HG03159 (cell line): ENCODE results near the gene NEK1.
"Not testable (repeated sequence)": the region's sequence is repeated elsewhere in the genome, so short reads cannot be mapped to it uniquely, and the experiment has no call there.

ENCODE experiments used
- ATAC-seq: cut with Tn5 transposase; IDR thresholded peaks from one replicate; pipeline ENCODE4 v1.9.1; 2021; ENCODE audit warnings: mild to moderate bottlenecking, moderate library complexity; ENCODE audit not compliant: unreplicated experiment

The NEK1 gene

DNA sequence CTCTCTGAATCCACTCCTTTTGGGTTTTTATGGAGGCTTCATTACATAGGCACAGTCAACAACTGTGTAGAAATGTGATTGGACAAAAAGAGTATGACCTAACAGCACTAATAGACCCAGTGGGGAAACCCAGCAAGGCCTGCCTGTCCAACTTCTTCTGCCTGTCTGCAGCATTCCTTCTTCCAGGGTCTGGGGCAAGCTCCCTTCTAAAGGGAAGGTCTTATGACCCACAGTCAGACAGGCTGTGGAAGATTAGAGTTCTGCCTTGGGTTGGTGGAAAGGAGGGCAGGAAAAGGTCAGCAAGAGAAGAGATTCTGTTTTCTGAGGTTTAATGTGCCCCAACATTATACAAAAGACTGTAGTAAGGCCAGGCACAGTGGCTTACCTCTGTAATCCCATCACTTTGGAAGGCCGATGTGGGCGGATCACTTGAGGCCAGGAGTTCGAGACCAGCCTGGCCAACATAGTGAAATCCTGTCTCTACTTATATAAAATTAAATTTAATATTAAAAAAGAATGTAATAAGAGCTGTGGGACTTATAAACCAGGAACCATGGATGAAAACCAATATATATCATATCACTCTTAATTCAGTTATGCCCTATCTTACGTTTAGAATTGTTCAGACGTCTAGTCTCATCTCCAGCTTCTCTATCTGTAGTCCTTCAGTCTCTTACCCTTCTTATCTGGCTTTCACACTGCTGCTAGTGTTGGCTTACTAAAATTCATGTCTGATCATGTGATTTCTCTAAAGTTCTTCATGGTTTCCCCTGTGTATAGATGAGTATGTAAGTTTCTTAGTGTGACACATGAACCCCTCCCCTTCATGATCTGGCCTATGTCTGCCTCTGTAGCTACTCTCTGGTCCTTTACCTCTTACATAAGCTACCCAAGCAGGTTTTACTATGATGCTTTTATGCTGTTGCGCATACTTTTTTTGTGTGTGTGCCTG is 14.2 kb upstream of the NEK1 start:
- peak; percentile 61 for ATAC-seq

GRCh38 chr4:169625886-169626285 is 13.5 kb upstream of the NEK1 start:
- ATAC-seq: no peak

GRCh38 chr4:169624012-169624411 is 11.6 kb upstream of the NEK1 start:
- not testable (repeated sequence) for ATAC-seq

GRCh38 chr4:169622566-169622965 is 10.2 kb upstream of the NEK1 start:
- no peak for ATAC-seq

DNA sequence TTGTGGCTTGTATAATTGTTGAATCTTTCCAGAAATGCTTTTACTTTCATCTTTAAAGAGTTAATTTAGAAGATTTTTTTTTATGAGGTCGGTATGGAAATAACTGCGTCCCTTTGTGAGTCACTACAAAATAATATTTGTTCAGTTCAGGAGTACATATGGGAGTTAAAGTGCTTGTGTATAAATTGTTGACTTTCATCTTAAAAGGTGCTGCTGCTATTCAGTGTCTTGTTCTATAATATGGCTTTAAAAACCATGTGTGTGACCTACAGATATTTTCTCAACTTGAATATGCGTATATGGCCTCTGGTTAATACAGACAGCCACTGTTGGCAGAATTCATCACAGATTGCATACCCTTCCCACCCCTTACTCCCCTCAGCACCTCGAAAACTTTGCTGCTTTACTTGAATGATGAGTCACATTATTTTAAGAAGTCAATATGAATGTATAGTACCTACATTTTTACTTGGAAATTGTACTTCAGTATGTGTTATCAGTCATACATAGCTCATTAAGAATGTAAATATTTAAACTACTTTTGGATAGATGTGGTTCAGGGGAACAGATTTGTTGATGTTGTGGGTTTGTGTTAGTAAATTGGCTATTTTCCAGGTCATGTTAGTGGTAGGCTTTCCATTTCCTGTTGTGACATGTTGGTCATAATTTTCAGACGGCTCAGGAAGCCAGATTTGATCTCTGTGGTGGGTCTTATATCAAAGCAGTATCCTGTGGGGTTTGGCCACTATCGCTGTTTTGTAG is 9.5 kb upstream of the NEK1 start:
- no peak for ATAC-seq

DNA sequence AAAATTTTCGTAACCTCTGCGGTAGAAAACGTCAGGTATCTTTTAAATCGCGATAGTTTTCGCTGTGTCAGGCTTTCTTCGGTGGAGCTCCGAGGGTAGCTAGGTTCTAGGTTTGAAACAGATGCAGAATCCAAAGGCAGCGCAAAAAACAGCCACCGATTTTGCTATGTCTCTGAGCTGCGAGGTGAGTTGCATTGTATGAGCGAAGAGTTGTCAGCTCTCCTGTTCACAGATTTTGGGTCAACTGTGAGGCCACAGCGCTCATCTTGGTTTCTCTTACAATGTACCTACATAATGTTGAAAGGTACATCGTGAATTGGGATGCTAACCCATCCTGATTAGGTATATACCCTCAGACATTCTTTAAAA is 8.5 kb upstream of the NEK1 start:
- ATAC-seq: no peak

DNA sequence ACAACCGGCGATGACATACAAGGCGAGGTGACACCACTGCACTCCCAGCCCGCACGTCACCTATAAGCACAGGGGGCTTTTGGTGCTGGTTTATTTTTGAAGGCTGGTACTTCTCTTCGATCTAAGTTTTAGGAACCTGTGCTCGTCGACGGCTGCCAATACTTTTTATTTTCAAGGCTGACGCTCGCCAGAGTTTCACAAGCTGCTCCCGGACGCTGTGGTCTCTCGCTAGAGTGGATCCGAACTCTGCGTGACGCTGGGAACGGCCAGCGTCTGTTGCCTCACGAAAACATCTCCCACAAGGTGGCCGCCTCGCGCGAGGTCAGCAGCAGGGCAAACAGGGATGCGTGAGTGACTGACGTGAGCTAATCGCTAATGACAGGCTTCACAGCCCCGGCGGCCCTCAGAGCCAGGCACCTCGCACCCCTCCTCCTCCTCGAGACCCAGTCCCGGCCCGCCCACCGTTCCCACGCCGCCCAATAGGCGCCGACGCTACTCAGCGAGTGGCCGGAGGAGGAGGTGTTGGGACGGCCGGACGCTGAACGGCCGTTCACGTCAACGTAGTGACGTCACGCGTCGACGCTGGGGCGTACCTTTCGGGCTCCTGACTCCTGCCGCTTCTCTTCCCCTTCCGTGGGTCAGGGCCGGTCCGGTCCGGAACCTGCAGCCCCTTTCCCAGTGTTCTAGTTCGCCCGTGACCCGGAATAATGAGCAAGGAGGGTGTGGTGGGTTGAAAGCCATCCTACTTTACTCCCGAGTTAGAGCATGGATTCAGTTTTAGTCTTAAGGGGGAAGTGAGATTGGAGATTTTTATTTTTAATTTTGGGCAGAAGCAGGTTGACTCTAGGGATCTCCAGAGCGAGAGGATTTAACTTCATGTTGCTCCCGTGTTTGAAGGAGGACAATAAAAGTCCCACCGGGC is 7.8 kb upstream of the NEK1 start, which contains the start of gene CLCN3:
TSS of gene CLCN3 (plus strand) at position 621 of the 922 bp plus-strand sequence. CDS start 15,351 bp downstream, outside the sequence.
- peak; percentile 92 for ATAC-seq

DNA sequence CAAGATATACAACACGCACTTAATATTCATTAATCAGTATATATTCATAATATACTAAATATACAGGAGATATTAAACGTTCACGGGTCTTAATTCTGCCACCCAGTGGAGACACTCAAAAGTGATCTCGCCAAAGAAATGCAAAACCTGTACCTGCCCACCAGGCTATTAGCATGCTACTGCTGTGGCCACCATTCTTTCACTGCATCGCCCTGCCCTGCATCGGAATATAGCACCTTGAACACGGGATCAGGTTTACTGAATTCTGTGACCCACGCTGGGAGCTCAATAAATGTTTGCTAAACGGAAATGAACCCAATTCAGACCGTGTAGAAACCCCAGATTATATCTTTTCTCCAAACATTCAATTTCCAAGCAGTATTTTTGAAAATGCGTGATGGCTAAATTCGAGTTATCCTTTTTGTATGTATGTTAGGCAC is 7.2 kb upstream of the NEK1 start:
- peak; percentile 45 for ATAC-seq

GRCh38 chr4:169618986-169619385 is 6.6 kb upstream of the NEK1 start:
- no peak for ATAC-seq

GRCh38 chr4:169618286-169618685 is 5.9 kb upstream of the NEK1 start:
- ATAC-seq: no peak

DNA sequence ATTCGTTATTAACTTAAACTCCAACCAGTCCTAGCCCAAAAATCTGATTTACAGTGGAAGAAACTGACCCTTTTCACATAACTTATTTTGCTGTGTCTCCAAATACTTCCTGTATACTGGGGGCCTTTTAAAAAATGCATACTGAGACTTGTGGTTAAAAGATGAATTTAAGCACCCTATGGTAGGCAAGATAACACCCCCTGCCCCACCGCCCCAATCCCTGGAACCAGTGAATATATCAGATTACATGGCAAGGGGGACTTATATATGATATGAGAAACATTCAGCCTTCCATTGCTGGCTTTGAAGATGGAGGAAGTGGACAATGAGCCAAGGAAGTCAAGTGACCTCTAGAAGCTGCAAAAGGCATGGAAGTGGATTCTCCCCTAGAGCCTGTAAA is 4.9 kb upstream of the NEK1 start:
- no peak for ATAC-seq

- no peak for ATAC-seq
Observed at GRCh38 chr4:169616846-169617245, 4.5 kb upstream of the NEK1 start.

DNA sequence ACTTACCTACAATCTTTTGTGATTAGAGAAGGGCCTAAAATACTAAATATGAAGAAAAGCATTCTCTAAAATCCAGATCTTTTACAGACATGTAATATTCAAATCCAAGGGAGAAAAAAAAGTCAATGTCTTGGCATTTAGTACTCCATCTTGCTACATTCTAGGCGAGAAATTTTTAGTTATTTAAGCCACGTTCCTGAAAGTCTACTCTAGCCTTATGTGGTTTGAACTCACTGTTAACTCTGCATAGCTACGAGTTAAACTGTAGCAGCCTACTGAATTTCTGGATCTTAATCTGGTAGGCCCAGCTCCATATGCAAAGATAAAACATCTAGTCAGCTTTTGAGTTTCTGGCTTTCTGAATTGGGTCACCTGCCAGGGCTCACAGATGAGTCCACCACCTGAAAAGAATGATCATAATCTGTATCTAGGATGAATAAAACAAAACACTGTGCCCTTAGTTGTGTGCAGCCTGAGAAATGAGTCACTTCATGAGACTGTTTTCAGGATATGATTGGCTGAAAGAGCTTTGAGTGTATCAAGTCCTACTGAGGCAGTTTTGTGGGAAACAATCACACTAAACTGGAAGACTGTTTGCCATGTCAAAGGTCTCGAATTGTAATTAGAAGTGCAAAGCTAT is 3.2 kb upstream of the NEK1 start:
- no peak for ATAC-seq

DNA sequence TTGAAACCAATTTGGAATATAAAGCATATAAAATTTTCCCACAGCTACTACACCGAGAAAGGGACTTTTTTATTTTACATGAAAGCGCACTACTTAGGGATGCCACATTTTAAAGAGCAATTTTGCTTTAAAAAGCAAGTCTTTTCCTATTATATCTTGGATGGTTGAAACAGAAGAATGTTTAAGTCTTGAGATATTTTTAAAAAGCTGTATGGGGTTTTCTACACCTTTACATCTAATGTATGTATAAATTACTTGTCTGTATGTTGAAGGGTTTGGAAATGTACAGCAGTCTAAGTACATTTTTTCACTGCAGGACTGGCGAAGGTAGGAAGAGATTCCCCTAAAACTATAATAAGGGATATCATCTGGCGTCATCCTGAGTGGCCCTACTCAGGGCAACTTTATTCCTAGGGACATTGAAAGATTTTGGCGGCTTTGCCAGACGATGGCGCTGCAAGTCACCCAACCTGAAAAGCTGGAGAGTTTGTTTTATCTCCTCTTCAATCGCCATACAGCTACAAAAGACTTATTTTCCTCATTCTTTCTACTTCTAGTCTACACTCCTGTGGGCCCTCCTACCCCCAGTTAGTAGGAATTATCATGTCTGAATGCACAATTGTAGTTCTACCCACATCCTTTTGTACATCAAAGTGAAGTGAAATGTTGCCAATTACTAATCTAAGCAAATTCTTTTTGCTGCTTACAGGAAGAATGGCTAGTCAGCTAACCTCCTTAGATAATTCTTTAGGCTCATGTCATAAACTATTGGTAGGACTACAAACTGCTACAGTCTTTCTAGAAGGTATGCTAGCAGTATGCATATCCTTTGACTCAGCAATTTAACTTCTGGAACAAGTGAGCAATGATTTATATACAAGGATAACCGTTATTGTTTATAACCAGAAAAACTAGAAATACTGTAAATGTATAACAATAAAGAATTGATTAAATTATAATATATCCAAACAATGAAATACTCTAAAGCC is 782 bp upstream of the NEK1 start:
- peak; percentile 34 for ATAC-seq

GRCh38 chr4:169611157-169611556 is 1.2 kb downstream of the NEK1 start:
- ATAC-seq: no peak

GRCh38 chr4:169604903-169605331 is 7.5 kb downstream of the NEK1 start:
- ATAC-seq: no peak

GRCh38 chr4:169604131-169604900 is 8.1 kb downstream of the NEK1 start:
- peak; percentile 77 for ATAC-seq

GRCh38 chr4:169603312-169603711 is 9.1 kb downstream of the NEK1 start:
- ATAC-seq: no peak
